ENCODE data around the gene PLET1. TPM values are rescaled to one million over a fixed set of nuclear protein-coding genes. Genes with fewer than 3 reads are reported as not detected.

Gene PLET1
- total and polyA plus RNA-seq, 2 donors (not counting 1 experiment from before 2014, with no cell fraction given): not detected

- no peak overlapping the region for H3K27ac Mint-ChIP-seq
- POLR2A ChIA-PET: interaction anchor here (0.6 kb wide), 1 partner anchor 82 kb away, joined by 4 read pairs; no protein-coding TSS in a partner anchor
These were observed 13.5 kb upstream of the PLET1 start for GRCh38 chr11:112274007-112274783.

More at GRCh38 chr11:112274007-112274783, 13.5 kb upstream of the PLET1 start:
- no peaks in the 10 kb centered on the region for H3K36me3 ChIP-seq (replicated peaks in 1 of 2; ENCODE audit: control extremely low read depth in 1 of 2, control insufficient read depth in 1 of 2, extremely low read depth in 1 of 2, insufficient read depth in 2 of 2, low read length in 1 of 2)
- no peak overlapping the region for H3K4me2 ChIP-seq (replicated peaks; ENCODE audit: low read depth, low read length, poor library complexity, severe bottlenecking)
- no peaks in the 10 kb centered on the region for H3K27me3 ChIP-seq (replicated peaks in 1 of 4; ENCODE audit: control extremely low read depth in 1 of 4, control insufficient read depth in 3 of 4, insufficient read depth in 4 of 4, low read length in 3 of 4)
- CTCF ChIA-PET: interaction anchor here (0.7 to 19.7 kb wide), 3 partner anchors 9 to 51 kb away, joined by 3 to 471 read pairs (median 3); partner anchors contain the start of gene PTS
- intact Hi-C loops (cut with micrococcal nuclease): no loop called here
- H3K4me3 Mint-ChIP-seq: no peak overlapping the region
- H4K20me1 ChIP-seq (ENCODE audit: control insufficient read depth, insufficient read depth, low read length, poor library complexity, severe bottlenecking): no peaks in the 10 kb centered on the region
- 100% methylated on average over 4 of the region's 7 CpGs for WGBS (ENCODE audit: insufficient coverage)
- H2AFZ ChIP-seq (ENCODE audit: insufficient read depth, low read depth, low read length, poor library complexity, severe bottlenecking): no peak overlapping the region
- H3K4me1 Mint-ChIP-seq: peaks cover 28% of the 10 kb centered on the region
- TF ChIP-seq EZH2 (IDR thresholded peaks at IDR 0.05; ENCODE audit: borderline replicate concordance, insufficient read depth, low read depth, low read length, poor library complexity, severe bottlenecking) (no peak), CTCF (IDR thresholded peaks at IDR 0.05) (no peak)
- no peak overlapping the region for H3K9ac ChIP-seq (ENCODE audit: low read length)
- DNase-seq (no peak), ATAC-seq (ENCODE audit: low read depth) (no peak)
- no peaks in the 10 kb centered on the region for H3K27me3 Mint-ChIP-seq
- H3K79me2 ChIP-seq (ENCODE audit: control insufficient read depth, insufficient read depth, low read length): no peaks in the 10 kb centered on the region
- no peak overlapping the region for H3K27ac ChIP-seq (ENCODE audit: low read length in 2 of 2)
- H3K9me3 Mint-ChIP-seq (ENCODE audit: insufficient read depth): no peaks in the 10 kb centered on the region
- H3K4me3 ChIP-seq (ENCODE audit: control extremely low read depth in 1 of 5, extremely low read depth in 1 of 5, insufficient read depth in 1 of 5, low read depth in 2 of 5, low read length in 4 of 5): no peak overlapping the region
- no peaks in the 10 kb centered on the region for H3K9me3 ChIP-seq (ENCODE audit: control extremely low read depth in 1 of 3, control insufficient read depth in 2 of 3, insufficient read depth in 1 of 3, low read length in 2 of 3)
- H3K4me1 ChIP-seq (ENCODE audit: control insufficient read depth in 2 of 2, insufficient read depth in 2 of 2, low read length in 2 of 2): peaks cover 13 to 19% of the 10 kb centered on the region in 2 donors

Measured in B cell (primary cell).